K562 (cell line): ENCODE data around the gene PUM1. TPM values are rescaled to one million over a fixed set of nuclear protein-coding genes. Genes with fewer than 3 reads are reported as not detected.

Experiments
- ATAC-seq: fragments of 200-7000 bp; cut with Tn5 transposase; 3 replicates; pipeline ENCODE4 v1.9.1; 2020; ENCODE audit warnings: moderate library complexity
- BruUV-seq: library from RNA; stranded (reverse); fragments of 400-500 nt; replicated peaks from 2 replicates; lab custom pipeline; 2021; lab: Mats Ljungman, UMichigan
- CTCF ChIA-PET: fragments of 300-600 bp; formaldehyde crosslinking; extraction: SDS; loops from one replicate; lab custom pipeline; 2021; ENCODE audit warnings: low intra/inter-chr PET ratio; lab: Yijun Ruan, JAX
- POLR2A ChIA-PET: fragments of 300-600, 350-650 bp; sonication (Branson Sonifier 250); formaldehyde crosslinking; extraction: SDS; loops from one replicate; lab custom pipeline; 2021; ENCODE audit warnings: antibody characterized with exemption, inconsistent platforms; lab: Yijun Ruan, JAX
- DNase-seq, 4 experiments: peaks; one replicate each; pipeline versions ENCODE4 v3.0.0 to v3.0.0-alpha.2; 2011 to 2018; ENCODE audit warnings: low spot score in 3 of 4, mixed read lengths in 3 of 4; ENCODE audit errors: extremely low read depth in 1 of 4
- FAIRE-seq: peaks from 2 replicates; lab custom pipeline; 2011; peaks lifted over from hg19 to GRCh38; lab: Jason Lieb, UNC
- H2AFZ ChIP-seq: 2 replicates; pipeline ENCODE4 v1.6.0; 2011; ENCODE audit warnings: low read depth, low read length, control low read depth, inconsistent platforms
- H3K27ac ChIP-seq: fragments of 200-600 bp; 3 replicates; pipeline ENCODE4 v1.8.0; 2011; ENCODE audit warnings: low read depth, mild to moderate bottlenecking, control low read depth, inconsistent platforms, low read length, moderate library complexity, mixed read lengths; ENCODE audit errors: extremely low read depth
- H3K27me3 ChIP-seq, 2 experiments: fragments of 300-600 bp in 1 of 2; 2 replicates in 1 of 2; 3 replicates in 1 of 2; pipeline versions ENCODE4 v1.6.0 to v1.8.0; 2011; ENCODE audit warnings: inconsistent platforms in 2 of 2, low read length in 2 of 2, mild to moderate bottlenecking in 1 of 2, mixed read lengths in 1 of 2, moderate library complexity in 1 of 2; ENCODE audit not compliant: control insufficient read depth in 2 of 2, insufficient read depth in 2 of 2
- H3K36me3 ChIP-seq: fragments of 300-600 bp; 3 replicates; pipeline ENCODE4 v1.8.0; 2011; ENCODE audit warnings: mild to moderate bottlenecking, low read length, inconsistent platforms; ENCODE audit not compliant: control insufficient read depth, insufficient read depth
- H3K4me1 ChIP-seq, 2 experiments: fragments of 200-600 bp in 1 of 2; replicated peaks in 1 of 2; 2 replicates in 1 of 2; 3 replicates in 1 of 2; pipeline versions ENCODE4 v1.5.1 to v1.8.0; 2011; ENCODE audit warnings: inconsistent platforms in 2 of 2, low read length in 2 of 2, mild to moderate bottlenecking in 1 of 2, mixed read lengths in 1 of 2, moderate library complexity in 1 of 2; ENCODE audit not compliant: control insufficient read depth in 2 of 2, insufficient read depth in 2 of 2
- H3K4me2 ChIP-seq: 2 replicates; pipeline ENCODE4 v1.6.1; 2011; ENCODE audit warnings: low read length, control low read depth, inconsistent platforms, mixed read lengths; ENCODE audit not compliant: insufficient read depth
- H3K4me3 ChIP-seq: fragments of 200-600 bp; sonication (generic), shearing (Covaris generic); 2 replicates; pipeline ENCODE4 v1.5.1; 2016; ENCODE audit warnings: control low read depth, inconsistent platforms
- H3K79me2 ChIP-seq: fragments of 200-600 bp; 3 replicates; pipeline ENCODE4 v1.8.0; 2011; ENCODE audit warnings: low read length, inconsistent platforms; ENCODE audit not compliant: control insufficient read depth, insufficient read depth
- H3K9ac ChIP-seq, 2 experiments: 2 replicates each; pipeline versions ENCODE4 v1.6.0 to v1.6.1; 2011; ENCODE audit warnings: low read depth in 2 of 2, low read length in 2 of 2, control low read depth in 1 of 2, inconsistent platforms in 1 of 2, mild to moderate bottlenecking in 1 of 2, mixed read lengths in 1 of 2; ENCODE audit not compliant: insufficient read depth in 1 of 2
- H3K9me1 ChIP-seq: one replicate; pipeline ENCODE4 v1.6.0; 2011; ENCODE audit warnings: inconsistent platforms, mild to moderate bottlenecking, low read length, moderate library complexity; ENCODE audit not compliant: control insufficient read depth, insufficient read depth
- H3K9me3 ChIP-seq: replicated peaks from 2 replicates; pipeline ENCODE4 v1.5.1; 2011; ENCODE audit warnings: low read depth, low read length, inconsistent platforms; ENCODE audit not compliant: control insufficient read depth, insufficient read depth
- H4K20me1 ChIP-seq: replicated peaks from 2 replicates; pipeline ENCODE4 v1.6.1; 2011; ENCODE audit warnings: low read length, inconsistent platforms, mixed read lengths; ENCODE audit not compliant: control insufficient read depth, insufficient read depth
- BCL6 ChIP-seq: fragments of 250-450 bp; sonication (Bioruptor Pico); IDR thresholded peaks from 2 replicates; pipeline ENCODE4 v1.4.0; 2020
- BCOR ChIP-seq: fragments of 450-650 bp; IDR thresholded peaks from 2 replicates; pipeline ENCODE4 v1.6.1; 2016
- CHD4 ChIP-seq: fragments of 200-600 bp; sonication (generic); IDR thresholded peaks from 3 replicates; pipeline ENCODE4 v1.6.1; 2012; ENCODE audit warnings: low read depth, mild to moderate bottlenecking, mixed read lengths, low read length, inconsistent platforms; ENCODE audit not compliant: insufficient read depth, insufficient replicate concordance, poor library complexity, severe bottlenecking
- ERF ChIP-seq: fragments of 450-650 bp; formaldehyde crosslinking; IDR thresholded peaks from 2 replicates; pipeline ENCODE4 v1.4.0; 2020; ENCODE audit warnings: mild to moderate bottlenecking, mixed read lengths
- HDAC2 ChIP-seq: fragments of 450-650 bp; IDR thresholded peaks from 2 replicates; pipeline ENCODE4 v1.6.1; 2016; ENCODE audit warnings: mild to moderate bottlenecking
- KAT8 ChIP-seq: fragments of 450-650 bp; IDR thresholded peaks from 2 replicates; pipeline ENCODE4 v1.6.1; 2016; ENCODE audit warnings: low read depth, mild to moderate bottlenecking
- KDM1A ChIP-seq, 2 experiments: fragments of 450-650 bp; IDR thresholded peaks; 2 replicates each; pipeline ENCODE4 v1.6.1; 2016; ENCODE audit warnings: mild to moderate bottlenecking in 2 of 2
- MXI1 ChIP-seq: IDR thresholded peaks from 2 replicates; pipeline ENCODE4 v1.6.1; 2011; ENCODE audit warnings: low read depth, mild to moderate bottlenecking, improper control_type of control experiment, low read length
- POLR2H ChIP-seq: IDR thresholded peaks from 2 replicates; pipeline ENCODE4 v1.6.1; 2016; ENCODE audit warnings: missing genetic modification characterization, low read depth, mild to moderate bottlenecking, control low read depth, missing compliant biosample characterization, moderate library complexity
- PTBP1 ChIP-seq: fragments of 200-400 bp; formaldehyde crosslinking; IDR thresholded peaks from 2 replicates; pipeline ENCODE4 v1.6.1; 2017; ENCODE audit warnings: low read depth, low read length
- RBBP5 ChIP-seq: fragments of 200-600 bp; sonication (generic); IDR thresholded peaks from 2 replicates; pipeline ENCODE4 v1.6.1; 2012; ENCODE audit warnings: borderline replicate concordance, mild to moderate bottlenecking, low read length, control low read depth, inconsistent platforms; ENCODE audit not compliant: insufficient read depth, poor library complexity, severe bottlenecking
- RBM25 ChIP-seq: fragments of 200-400 bp; formaldehyde crosslinking; IDR thresholded peaks from 2 replicates; pipeline ENCODE4 v1.6.1; 2018; ENCODE audit warnings: low read length, low read depth, moderate library complexity; ENCODE audit not compliant: severe bottlenecking
- RCOR1 ChIP-seq, 2 experiments: IDR thresholded peaks; 2 replicates each; pipeline ENCODE4 v1.6.1; 2012; ENCODE audit warnings: low read depth in 2 of 2, low read length in 2 of 2, borderline replicate concordance in 1 of 2, improper control_type of control experiment in 1 of 2
- SRSF7 ChIP-seq: fragments of 200-400 bp; formaldehyde crosslinking; optimal IDR thresholded peaks from 2 replicates; pipeline ENCODE3; 2017; ENCODE audit warnings: mild to moderate bottlenecking, low read depth, low read length
- TAF15 ChIP-seq: fragments of 200-400 bp; formaldehyde crosslinking; IDR thresholded peaks from 2 replicates; pipeline ENCODE4 v1.6.1; 2017; ENCODE audit warnings: mild to moderate bottlenecking, low read depth, low read length, moderate library complexity
- THRA ChIP-seq: fragments of 450-650 bp; IDR thresholded peaks from 2 replicates; pipeline ENCODE4 v1.6.1; 2017; ENCODE audit warnings: mild to moderate bottlenecking, moderate library complexity
- TRIM24 ChIP-seq, 2 experiments: fragments of 450-650 bp; IDR thresholded peaks; 2 replicates each; pipeline ENCODE4 v1.6.1; 2016
- ZFP30 ChIP-seq: fragments of 250-450 bp; sonication (Bioruptor Pico); IDR thresholded peaks from 2 replicates; pipeline ENCODE4 v1.8.0; 2022; ENCODE audit warnings: moderate library complexity, mild to moderate bottlenecking, inconsistent platforms, borderline replicate concordance
- ZNF140 ChIP-seq: fragments of 250-450 bp; sonication (Bioruptor Pico); IDR thresholded peaks from 2 replicates; pipeline ENCODE4 v1.8.0; 2021; ENCODE audit warnings: moderate library complexity, mild to moderate bottlenecking, inconsistent platforms
- ZNF143 ChIP-seq: sonication (generic); formaldehyde crosslinking; IDR thresholded peaks from 2 replicates; pipeline ENCODE4 v1.9.0; 2022; ENCODE audit warnings: mild to moderate bottlenecking, missing genetic modification reagents
- ZNF24 ChIP-seq: fragments of 450-650 bp; IDR thresholded peaks from 2 replicates; pipeline ENCODE4 v1.6.1; 2016
- WGBS: fragments of 100-300 bp; shearing (Covaris generic); methylation state at CpG from one replicate; pipeline ENCODE4 v1.1.6; 2016; ENCODE audit warnings: low coverage, mixed read lengths; ENCODE audit not compliant: insufficient coverage; ENCODE audit errors: missing lambda C conversion rate; 5-methylcytosine and 5-hydroxymethylcytosine counted together
- in situ Hi-C: fragments of 300-500 bp; cut with MboI; formaldehyde crosslinking; loops from 4 replicates; pipeline ENCODE4 v1.15.0; 2018; ENCODE audit warnings: inconsistent platforms, mixed read lengths
- intact Hi-C: fragments of 100-400 bp; cut with micrococcal nuclease; formaldehyde crosslinking; loops from 2 replicates; pipeline ENCODE4 v1.14.2; 2022
- polyA plus RNA-seq, 8 experiments: library from polyadenylated mRNA; depleted of rRNA in 4 of 8; stranded (reverse) in 5 of 8; unstranded in 3 of 8; fragments of >200 nt; fragmentation: Nextera tagmentation in 2 of 8; fragmentation: Illumina TruSeq in 1 of 8; extraction: Ambion mirVana in 2 of 8; extraction: Trizol in 1 of 8; gene quantifications; 2 replicates each; pipeline versions ENCODE4 v1.2.1 to v1.2.3, GENCODE V29; 2011 to 2014; ENCODE audit warnings: inconsistent platforms in 1 of 8, missing spikeins in 1 of 8
- total RNA-seq, 7 experiments: library from RNA; depleted of rRNA in 6 of 7; stranded (reverse); fragments of >200 nt in 6 of 7; fragmentation: Illumina TruSeq in 2 of 7; extraction: Trizol in 2 of 7; gene quantifications; 2 replicates each; pipeline versions ENCODE4 v1.2.1 to v1.2.3, GENCODE V29; 2011 to 2021; ENCODE audit warnings: low replicate concordance in 1 of 7
- TF ChIP-seq, protein P1 (sequence below): sonication (generic); formaldehyde crosslinking; IDR thresholded peaks from 2 replicates; pipeline ENCODE4 v1.8.1; 2022; ENCODE audit warnings: missing genetic modification reagents

The PUM1 gene
- total and polyA plus RNA-seq, 9 of the 15 experiments (the other 6 are each of a cell fraction or from before 2014, with no cell fraction given), result 37.7 to 104 (median 55.7) TPM

- Histone ChIP-seq H2AFZ (no peak overlapping the region), H3K36me3 (no peaks in the 10 kb centered on the region), H3K9me1 (no peaks in the 10 kb centered on the region), H3K4me2 (no peak overlapping the region), H3K4me1 (peaks cover 38 to 68% of the 10 kb centered on the region in 2 experiments), H3K27ac (no peak overlapping the region), H3K27me3 (no peaks in the 10 kb centered on the region), H3K9ac (no peak overlapping the region), H3K9me3 (no peaks in the 10 kb centered on the region), H4K20me1 (peaks cover 15% of the 10 kb centered on the region), H3K4me3 (no peak overlapping the region), H3K79me2 (peaks cover 19% of the 10 kb centered on the region)
- 83% methylated on average over 1 of the region's 1 CpG for WGBS
- FAIRE-seq (no peak), DNase-seq (no peak), ATAC-seq (no peak)
- in situ Hi-C loops (no loop called here), intact Hi-C loops (no loop called here)
- POLR2A ChIA-PET, result interaction anchor here (0.6 to 2.5 kb wide), 7 partner anchors 9 to 127 kb away, joined by 3 to 12 read pairs (median 5); no protein-coding TSS in a partner anchor
- CTCF ChIA-PET, result no interaction called here
- BruUV-seq, result no TSS peak
- TF ChIP-seq ZNF143 (CRISPR knock-in tag) (no peak), ZFP30 (CRISPR knock-in tag) (no peak), ZNF140 (no peak), HDAC2 (peak; percentile 68; the same call in 1 of the 2 replicates), MXI1 (no peak), TAF15 (no peak), BCL6 (CRISPR knock-in tag) (no peak), ERF (CRISPR knock-in tag) (no peak), TRIM24 (IDR thresholded peaks at IDR 0.05) (no peak), ZNF24 (no peak), BCOR (peak; percentile 92), RCOR1 (IDR thresholded peaks at IDR 0.05; ENCODE audit: borderline replicate concordance in 1 of 2, low read depth in 2 of 2, low read length in 2 of 2) (0 out of 4 replicates have a peak, but pooled peaks of 1 of the 2 experiments have one; percentile 29), KDM1A (IDR thresholded peaks at IDR 0.05) (peak; percentile 44 to 77; a peak in 3 of 4 replicates), PTBP1 (0 out of 2 replicates have a peak, but pooled peaks have one; percentile 27), SRSF7 (no peak), POLR2H (tag) (no peak), CHD4 (peak; percentile 55), RBM25 (peak; percentile 88), THRA (no peak), RBBP5 (no peak), KAT8 (no peak)
- TF ChIP-seq, protein P1, sequence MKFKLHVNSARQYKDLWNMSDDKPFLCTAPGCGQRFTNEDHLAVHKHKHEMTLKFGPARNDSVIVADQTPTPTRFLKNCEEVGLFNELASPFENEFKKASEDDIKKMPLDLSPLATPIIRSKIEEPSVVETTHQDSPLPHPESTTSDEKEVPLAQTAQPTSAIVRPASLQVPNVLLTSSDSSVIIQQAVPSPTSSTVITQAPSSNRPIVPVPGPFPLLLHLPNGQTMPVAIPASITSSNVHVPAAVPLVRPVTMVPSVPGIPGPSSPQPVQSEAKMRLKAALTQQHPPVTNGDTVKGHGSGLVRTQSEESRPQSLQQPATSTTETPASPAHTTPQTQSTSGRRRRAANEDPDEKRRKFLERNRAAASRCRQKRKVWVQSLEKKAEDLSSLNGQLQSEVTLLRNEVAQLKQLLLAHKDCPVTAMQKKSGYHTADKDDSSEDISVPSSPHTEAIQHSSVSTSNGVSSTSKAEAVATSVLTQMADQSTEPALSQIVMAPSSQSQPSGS (CRISPR knock-in tag), result no peak
These were observed 160.1 kb downstream of the PUM1 start for GRCh38 chr1:30905403-30905802.
